Keratinocyte (primary cell): Measurements from ENCODE around the gene DNAH17. TPM values are rescaled to one million over a fixed set of nuclear protein-coding genes. Genes with fewer than 3 reads are reported as not detected.
A peak's percentile ranks its signal among the peaks of the same experiment; 100 is the strongest.

Experiments used
- DNase-seq: peaks from one replicate; pipeline ENCODE4 v3.0.0-alpha.2; 2011; ENCODE audit warnings: low read depth, missing footprints, low spot score
- FAIRE-seq: peaks from 2 replicates; lab custom pipeline; 2011; peaks lifted over from hg19 to GRCh38; lab: Jason Lieb, UNC
- H2AFZ ChIP-seq: 2 replicates; pipeline ENCODE4 v1.6.0; 2012; ENCODE audit warnings: low read length, control low read depth, inconsistent platforms; ENCODE audit not compliant: control insufficient read depth
- H3K27ac ChIP-seq: 2 replicates; pipeline ENCODE4 v1.5.1; 2011; ENCODE audit warnings: low read length; ENCODE audit not compliant: control insufficient read depth, insufficient read depth
- H3K27me3 ChIP-seq: 3 replicates; pipeline ENCODE4 v1.6.0; 2011; ENCODE audit warnings: low read length; ENCODE audit not compliant: control insufficient read depth, insufficient read depth; ENCODE audit errors: extremely low read depth
- H3K36me3 ChIP-seq, 2 experiments: 2 replicates in 1 of 2; 3 replicates in 1 of 2; pipeline ENCODE4 v1.5.1; 2011; ENCODE audit warnings: low read length in 2 of 2, mild to moderate bottlenecking in 1 of 2; ENCODE audit not compliant: control insufficient read depth in 2 of 2, insufficient read depth in 2 of 2; ENCODE audit errors: extremely low read depth in 1 of 2
- H3K4me1 ChIP-seq: 3 replicates; pipeline ENCODE4 v1.5.1; 2011; ENCODE audit warnings: low read length; ENCODE audit not compliant: control insufficient read depth, insufficient read depth; ENCODE audit errors: extremely low read depth
- H3K4me2 ChIP-seq: 3 replicates; pipeline ENCODE4 v1.6.0; 2011; ENCODE audit warnings: low read depth, low read length; ENCODE audit not compliant: control insufficient read depth, insufficient read depth; ENCODE audit errors: extremely low read depth
- H3K4me3 ChIP-seq, 3 experiments: fragments of 200-600 bp in 1 of 3; sonication (generic) in 1 of 3; 2 replicates in 2 of 3; 3 replicates in 1 of 3; pipeline ENCODE4 v1.5.1; 2011 to 2016; ENCODE audit warnings: low read length in 3 of 3, mild to moderate bottlenecking in 3 of 3, control low read depth in 2 of 3, inconsistent platforms in 1 of 3, low read depth in 1 of 3, mixed read lengths in 1 of 3, mixed run types in 1 of 3, moderate library complexity in 1 of 3; ENCODE audit not compliant: control insufficient read depth in 2 of 3, insufficient read depth in 2 of 3; ENCODE audit errors: extremely low read depth in 1 of 3
- H3K79me2 ChIP-seq: 2 replicates; pipeline ENCODE4 v1.6.0; 2012; ENCODE audit warnings: low read length; ENCODE audit not compliant: control insufficient read depth, insufficient read depth
- H3K9ac ChIP-seq: 3 replicates; pipeline ENCODE4 v1.6.0; 2011; ENCODE audit warnings: low read length; ENCODE audit not compliant: control insufficient read depth, insufficient read depth; ENCODE audit errors: extremely low read depth
- H3K9me1 ChIP-seq: 3 replicates; pipeline ENCODE4 v1.6.0; 2011; ENCODE audit warnings: low read length; ENCODE audit not compliant: control insufficient read depth, insufficient read depth; ENCODE audit errors: extremely low read depth
- H3K9me3 ChIP-seq: 2 replicates; pipeline ENCODE4 v1.5.1; 2012; ENCODE audit warnings: low read depth, low read length; ENCODE audit not compliant: control insufficient read depth
- H4K20me1 ChIP-seq: 3 replicates; pipeline ENCODE4 v1.6.0; 2011; ENCODE audit warnings: low read length; ENCODE audit not compliant: control insufficient read depth, insufficient read depth; ENCODE audit errors: extremely low read depth
- CTCF ChIP-seq, 3 experiments: IDR thresholded peaks in 1 of 3; conservative IDR thresholded peaks in 1 of 3; optimal IDR thresholded peaks in 1 of 3; 2 replicates in 2 of 3; 3 replicates in 1 of 3; pipeline versions ENCODE3 to v1.5.1; 2011; ENCODE audit warnings: low read length in 3 of 3, mild to moderate bottlenecking in 3 of 3, moderate library complexity in 2 of 3, control low read depth in 1 of 3, inconsistent platforms in 1 of 3; ENCODE audit not compliant: insufficient read depth in 2 of 3; ENCODE audit errors: extremely low read depth in 1 of 3
- EZH2 ChIP-seq: IDR thresholded peaks from one replicate; pipeline ENCODE4 v1.6.1; 2012; ENCODE audit warnings: inconsistent platforms, mild to moderate bottlenecking, low read length, moderate library complexity
- dilution Hi-C: fragments of 300-500 bp; cut with MboI; formaldehyde crosslinking; loops from one replicate; pipeline ENCODE4 v1.7.0; 2020; ENCODE audit warnings: low sequenced_read_pairs; ENCODE audit not compliant: extremely low pct_ligation_motif_present
- polyA plus RNA-seq, 5 experiments: library from polyadenylated mRNA; depleted of rRNA in 3 of 5; stranded (reverse) in 3 of 5; stranded (forward) in 1 of 5; unstranded in 1 of 5; fragments of >200 nt; gene quantifications; 1 replicate in 1 of 5; 2 replicates in 3 of 5; 3 replicates in 1 of 5; pipeline versions ENCODE4 v1.2.1 to v1.2.3, GENCODE V29; 2011 to 2012; ENCODE audit warnings: missing spikeins in 2 of 5, low read depth in 1 of 5, low replicate concordance in 1 of 5

DNAH17 gene
- polyA plus RNA-seq, 1 donor (not counting 4 experiments of a cell fraction or from before 2014, with no cell fraction given), result 0.16 TPM

GRCh38 chr17:78559749-78560368 is 17.3 kb downstream of the DNAH17 start:
- peaks cover 8% of the 10 kb centered on the region for H3K27me3 ChIP-seq
- H3K27ac ChIP-seq, result no peak overlapping the region
- DNase-seq (no peak), FAIRE-seq (no peak)
- TF ChIP-seq CTCF (optimal IDR thresholded peaks at IDR 0.05 in 1 of 3, IDR thresholded peaks at IDR 0.05 in 1 of 3, conservative IDR thresholded peaks at IDR 0.05 in 1 of 3; ENCODE audit: extremely low read depth in 1 of 3, insufficient read depth in 2 of 3, low read length in 3 of 3), result peak in 2 of 3 experiments; percentile 52 to 64
- TF ChIP-seq EZH2, result no peak
- dilution Hi-C loops, result no loop called here
- H3K4me3 ChIP-seq, result no peak overlapping the region
- H3K4me2 ChIP-seq, result no peak overlapping the region
- H3K9me1 ChIP-seq, result no peaks in the 10 kb centered on the region
- no peaks in the 10 kb centered on the region for H3K36me3 ChIP-seq
- no peaks in the 10 kb centered on the region for H4K20me1 ChIP-seq
- no peak overlapping the region for H2AFZ ChIP-seq
- peaks cover 20% of the 10 kb centered on the region for H3K4me1 ChIP-seq
- H3K9ac ChIP-seq, result no peak overlapping the region
- H3K79me2 ChIP-seq, result no peaks in the 10 kb centered on the region
- H3K9me3 ChIP-seq, result no peaks in the 10 kb centered on the region

GRCh38 chr17:78558989-78559388 is 18.2 kb downstream of the DNAH17 start:
- H3K36me3 ChIP-seq, result no peaks in the 10 kb centered on the region
- no peak for FAIRE-seq
- dilution Hi-C loops, result no loop called here

More at GRCh38 chr17:78558989-78559388, 18.2 kb downstream of the DNAH17 start:
- Histone ChIP-seq H3K9ac (no peak overlapping the region), H3K4me3 (no peak overlapping the region), H3K27me3 (peaks cover 6% of the 10 kb centered on the region), H3K9me3 (no peaks in the 10 kb centered on the region), H3K9me1 (no peaks in the 10 kb centered on the region), H3K27ac (no peak overlapping the region), H4K20me1 (no peaks in the 10 kb centered on the region), H2AFZ (no peak overlapping the region), H3K79me2 (no peaks in the 10 kb centered on the region), H3K4me2 (no peak overlapping the region), H3K4me1 (peaks cover 20% of the 10 kb centered on the region)
- no peak for DNase-seq
- TF ChIP-seq EZH2, result no peak
- no peak for TF ChIP-seq CTCF (optimal IDR thresholded peaks at IDR 0.05 in 1 of 3, IDR thresholded peaks at IDR 0.05 in 1 of 3, conservative IDR thresholded peaks at IDR 0.05 in 1 of 3; ENCODE audit: extremely low read depth in 1 of 3, insufficient read depth in 2 of 3, low read length in 3 of 3)
